Neural progenitor cell (in vitro differentiated cells): ENCODE measurements around the gene MACROH2A2. TPM values are rescaled to one million over a fixed set of nuclear protein-coding genes. Genes with fewer than 3 reads are reported as not detected.

ENCODE experiments used
- DNase-seq: peaks from one replicate; pipeline ENCODE4 v3.0.0-alpha.2; 2016; ENCODE audit warnings: low spot score
- H2AFZ ChIP-seq: fragments of 200-600 bp; sonication (generic); replicated peaks from 2 replicates; pipeline ENCODE4 v1.6.1; 2016; ENCODE audit warnings: antibody characterized with exemption
- H3F3A ChIP-seq: fragments of 200-600 bp; sonication (generic); 2 replicates; pipeline ENCODE4 v1.6.1; 2016; ENCODE audit warnings: antibody characterized with exemption, low read depth
- H3K27ac ChIP-seq: fragments of 200-600 bp; sonication (generic); 2 replicates; pipeline ENCODE4 v1.5.1; 2016; ENCODE audit warnings: mild to moderate bottlenecking
- H3K27me3 ChIP-seq: fragments of 200-600 bp; sonication (generic); 2 replicates; pipeline ENCODE4 v1.6.1; 2016; ENCODE audit warnings: mild to moderate bottlenecking, moderate library complexity
- H3K36me3 ChIP-seq: fragments of 200-600 bp; sonication (generic); 2 replicates; pipeline ENCODE4 v1.5.1; 2016
- H3K4me1 ChIP-seq: fragments of 200-600 bp; sonication (generic); 2 replicates; pipeline ENCODE4 v1.6.1; 2016; ENCODE audit warnings: mixed run types
- H3K4me2 ChIP-seq: fragments of 200-600 bp; sonication (generic); 2 replicates; pipeline ENCODE4 v1.6.1; 2016
- H3K4me3 ChIP-seq: fragments of 200-600 bp; sonication (generic); 2 replicates; pipeline ENCODE4 v1.5.1; 2016
- H3K79me2 ChIP-seq: fragments of 200-600 bp; sonication (generic); 2 replicates; pipeline ENCODE4 v1.6.1; 2016; ENCODE audit warnings: low read depth
- H3K9ac ChIP-seq: fragments of 200-600 bp; sonication (generic); 2 replicates; pipeline ENCODE4 v1.6.1; 2016
- H3K9me3 ChIP-seq: fragments of 200-600 bp; sonication (generic); 2 replicates; pipeline ENCODE4 v1.5.1; 2016; ENCODE audit warnings: low read depth
- H4K20me1 ChIP-seq: fragments of 200-600 bp; sonication (generic); 2 replicates; pipeline ENCODE4 v1.6.1; 2016; ENCODE audit warnings: low read depth
- H3K27ac Mint-ChIP-seq: 3 replicates; pipeline ENCODE4 v1.8.0; 2021; ENCODE audit warnings: mixed read lengths
- H3K27me3 Mint-ChIP-seq: 2 replicates; pipeline ENCODE4 v1.8.0; 2022; ENCODE audit warnings: low read depth, mild to moderate bottlenecking, inconsistent platforms, moderate library complexity, mixed read lengths; ENCODE audit not compliant: insufficient read depth
- H3K36me3 Mint-ChIP-seq: 3 replicates; pipeline ENCODE4 v1.8.0; 2021; ENCODE audit warnings: mixed read lengths
- H3K4me1 Mint-ChIP-seq: 3 replicates; pipeline ENCODE4 v1.8.0; 2021; ENCODE audit warnings: mixed read lengths
- H3K4me3 Mint-ChIP-seq: 3 replicates; pipeline ENCODE4 v1.8.0; 2021; ENCODE audit warnings: mild to moderate bottlenecking, moderate library complexity, mixed read lengths
- H3K9me3 Mint-ChIP-seq: 3 replicates; pipeline ENCODE4 v1.8.0; 2020; ENCODE audit warnings: mixed read lengths
- EZH2 ChIP-seq: fragments of 200-600 bp; sonication (generic); IDR thresholded peaks from 2 replicates; pipeline ENCODE4 v1.6.1; 2017; ENCODE audit warnings: antibody characterized with exemption, mild to moderate bottlenecking, moderate library complexity
- EZH2phosphoT487 ChIP-seq: fragments of 200-600 bp; sonication (generic); IDR thresholded peaks from 2 replicates; pipeline ENCODE4 v1.6.1; 2017; ENCODE audit warnings: antibody characterized with exemption
- total RNA-seq: library from RNA; depleted of rRNA; stranded (reverse); fragments of >200 nt; gene quantifications from 2 replicates; pipeline ENCODE4 v1.2.3, GENCODE V29; 2015; ENCODE audit warnings: low replicate concordance
- TF ChIP-seq, protein P1 (sequence below): fragments of 200-600 bp; sonication (generic); IDR thresholded peaks from 2 replicates; pipeline ENCODE4 v1.5.1; 2017; ENCODE audit warnings: antibody characterized with exemption, mild to moderate bottlenecking

MACROH2A2 gene
- total RNA-seq, 1 donor from 2014 or later, result 159 TPM

DNA sequence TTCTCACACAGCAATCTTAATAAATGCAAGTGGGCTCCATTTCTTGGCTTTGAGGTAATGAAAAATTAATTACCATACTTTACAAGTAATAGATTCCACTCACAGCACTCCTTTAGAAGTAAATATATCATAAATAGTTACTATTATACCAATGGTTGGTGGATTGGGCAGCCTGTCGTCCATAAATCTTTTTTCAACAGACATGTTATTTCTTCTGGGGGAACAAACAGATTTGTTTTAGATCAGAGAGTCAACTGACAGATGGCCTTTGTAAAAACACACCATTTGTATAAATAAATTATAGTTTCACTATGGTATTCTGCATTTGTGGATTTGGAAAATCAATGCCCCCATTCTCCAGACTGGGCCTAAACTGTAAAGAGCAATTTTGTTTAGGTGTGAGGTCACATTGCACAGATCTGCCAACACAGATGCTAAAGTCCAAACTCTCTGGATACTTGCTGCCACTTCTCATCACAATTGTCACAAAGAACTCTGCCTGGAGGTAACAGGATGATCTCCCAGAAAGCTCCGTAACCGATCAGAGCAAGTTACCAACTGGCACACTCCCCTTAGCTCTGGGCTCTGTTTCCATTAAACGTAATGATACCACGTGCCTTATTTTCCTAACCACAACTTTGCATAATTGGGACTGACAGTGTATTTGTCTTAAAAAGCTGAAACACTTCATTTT, 4.5 kb upstream of the MACROH2A2 start:
- Mint-ChIP-seq H3K27me3 (peaks cover 8% of the 10 kb centered on the region), H3K4me3 (no peak overlapping the region), H3K27ac (no peak overlapping the region), H3K4me1 (peaks cover 15% of the 10 kb centered on the region), H3K36me3 (no peaks in the 10 kb centered on the region), H3K9me3 (no peaks in the 10 kb centered on the region)
- no peak overlapping the region for H3K4me3 ChIP-seq
- no peaks in the 10 kb centered on the region for H3K9me3 ChIP-seq
- peaks cover 85% of the 10 kb centered on the region for H3K27me3 ChIP-seq
- TF ChIP-seq EZH2 (no peak), EZH2phosphoT487 (no peak)
- TF ChIP-seq, protein P1, sequence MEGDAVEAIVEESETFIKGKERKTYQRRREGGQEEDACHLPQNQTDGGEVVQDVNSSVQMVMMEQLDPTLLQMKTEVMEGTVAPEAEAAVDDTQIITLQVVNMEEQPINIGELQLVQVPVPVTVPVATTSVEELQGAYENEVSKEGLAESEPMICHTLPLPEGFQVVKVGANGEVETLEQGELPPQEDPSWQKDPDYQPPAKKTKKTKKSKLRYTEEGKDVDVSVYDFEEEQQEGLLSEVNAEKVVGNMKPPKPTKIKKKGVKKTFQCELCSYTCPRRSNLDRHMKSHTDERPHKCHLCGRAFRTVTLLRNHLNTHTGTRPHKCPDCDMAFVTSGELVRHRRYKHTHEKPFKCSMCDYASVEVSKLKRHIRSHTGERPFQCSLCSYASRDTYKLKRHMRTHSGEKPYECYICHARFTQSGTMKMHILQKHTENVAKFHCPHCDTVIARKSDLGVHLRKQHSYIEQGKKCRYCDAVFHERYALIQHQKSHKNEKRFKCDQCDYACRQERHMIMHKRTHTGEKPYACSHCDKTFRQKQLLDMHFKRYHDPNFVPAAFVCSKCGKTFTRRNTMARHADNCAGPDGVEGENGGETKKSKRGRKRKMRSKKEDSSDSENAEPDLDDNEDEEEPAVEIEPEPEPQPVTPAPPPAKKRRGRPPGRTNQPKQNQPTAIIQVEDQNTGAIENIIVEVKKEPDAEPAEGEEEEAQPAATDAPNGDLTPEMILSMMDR, result no peak
- H3K36me3 ChIP-seq, result no peaks in the 10 kb centered on the region
- no peak overlapping the region for H2AFZ ChIP-seq
- no peaks in the 10 kb centered on the region for H4K20me1 ChIP-seq
- no peak for DNase-seq
- H3K79me2 ChIP-seq, result peaks cover 5% of the 10 kb centered on the region
- H3K9ac ChIP-seq, result no peak overlapping the region
- H3K4me1 ChIP-seq, result peaks cover 14% of the 10 kb centered on the region
- H3F3A ChIP-seq, result no peaks in the 10 kb centered on the region
- H3K4me2 ChIP-seq, result no peak overlapping the region
- H3K27ac ChIP-seq, result no peak overlapping the region

DNA sequence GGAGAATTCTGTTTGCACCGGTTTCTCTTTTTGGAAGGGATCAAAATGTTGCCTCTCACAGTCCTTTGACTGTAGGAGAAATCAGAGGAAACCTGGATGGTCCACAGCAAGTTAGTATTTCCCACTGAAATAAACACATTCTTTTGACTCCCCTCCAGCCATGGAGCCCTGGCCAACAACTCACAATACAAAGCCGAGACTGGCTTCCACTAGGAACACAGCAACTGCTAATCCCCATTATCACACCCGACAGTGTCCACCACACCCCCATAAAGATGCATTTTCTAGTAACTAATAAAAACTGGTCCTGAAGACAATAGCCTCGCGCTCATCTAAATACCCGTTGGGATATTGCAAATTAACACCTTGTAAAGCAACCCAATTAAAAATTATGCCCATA, 798 bp upstream of the MACROH2A2 start:
- Mint-ChIP-seq H3K9me3 (no peaks in the 10 kb centered on the region), H3K4me3 (peak overlapping the region; percentile 99), H3K36me3 (peaks cover 10% of the 10 kb centered on the region), H3K4me1 (peaks cover 31% of the 10 kb centered on the region), H3K27ac (peak overlapping the region; percentile 100), H3K27me3 (peaks cover 4% of the 10 kb centered on the region)
- TF ChIP-seq EZH2, result no peak
- TF ChIP-seq EZH2phosphoT487, result no peak
- TF ChIP-seq, protein P1, result no peak
- H3K9me3 ChIP-seq, result no peaks in the 10 kb centered on the region
- peak; percentile 16 for DNase-seq
- no peak overlapping the region for H3K9ac ChIP-seq
- peak overlapping the region; percentile 95 for H2AFZ ChIP-seq
- peaks cover 80% of the 10 kb centered on the region for H3K27me3 ChIP-seq
- H4K20me1 ChIP-seq, result peaks cover 25% of the 10 kb centered on the region
- H3K4me2 ChIP-seq, result peak overlapping the region; percentile 81
- H3K79me2 ChIP-seq, result peaks cover 41% of the 10 kb centered on the region
- H3K36me3 ChIP-seq, result no peaks in the 10 kb centered on the region
- H3F3A ChIP-seq, result peaks cover 13% of the 10 kb centered on the region
- no peak overlapping the region for H3K27ac ChIP-seq
- H3K4me1 ChIP-seq, result peaks cover 26% of the 10 kb centered on the region
- H3K4me3 ChIP-seq, result peak overlapping the region; percentile 97

DNA sequence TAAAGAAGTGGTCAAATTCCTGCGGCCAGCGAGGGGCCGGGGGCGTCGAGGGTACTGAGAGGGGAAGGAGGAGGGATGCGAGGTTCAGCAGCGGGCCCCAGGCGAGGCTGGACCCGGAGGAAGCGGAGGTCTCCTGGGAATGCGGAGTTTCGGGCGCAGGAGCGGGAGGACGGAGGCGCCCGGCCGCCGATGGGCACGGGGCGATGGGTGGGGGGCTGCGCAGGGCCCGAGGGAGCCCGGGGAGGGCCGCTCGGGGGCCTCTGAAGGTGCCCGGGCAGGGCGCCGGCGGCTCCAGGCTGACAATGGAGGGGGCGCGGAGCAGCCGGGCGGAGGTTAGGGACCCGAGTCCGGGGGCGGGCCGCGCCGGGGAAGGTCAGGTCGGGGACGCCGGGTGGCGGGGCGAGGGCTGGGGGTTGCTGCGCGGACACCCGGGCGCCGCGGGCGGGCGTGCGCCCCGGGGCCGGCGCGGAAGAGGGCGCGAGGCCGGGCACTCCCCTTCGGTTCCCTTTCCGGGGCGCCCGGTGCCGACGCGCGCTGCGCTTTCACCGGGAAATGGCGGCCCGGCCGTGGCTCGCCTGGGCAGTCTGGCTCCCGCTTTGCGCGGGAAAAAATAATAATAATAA, 683 bp downstream of the MACROH2A2 start:
- H3F3A ChIP-seq, result peaks cover 13% of the 10 kb centered on the region
- H3K27ac ChIP-seq, result peak overlapping the region; percentile 24
- H3K79me2 ChIP-seq, result peaks cover 55% of the 10 kb centered on the region
- no peaks in the 10 kb centered on the region for H3K9me3 Mint-ChIP-seq
- H3K9me3 ChIP-seq, result no peaks in the 10 kb centered on the region
- DNase-seq, result peak; percentile 58
- H2AFZ ChIP-seq, result peak overlapping the region; percentile 95
- peaks cover 67% of the 10 kb centered on the region for H3K27me3 ChIP-seq
- TF ChIP-seq, protein P1, result no peak
- TF ChIP-seq EZH2 (no peak), EZH2phosphoT487 (no peak)
- H3K36me3 ChIP-seq, result no peaks in the 10 kb centered on the region
- H3K4me1 Mint-ChIP-seq, result peaks cover 31% of the 10 kb centered on the region
- H3K4me3 Mint-ChIP-seq, result peak overlapping the region; percentile 99
- peak overlapping the region; percentile 91 for H3K27ac Mint-ChIP-seq
- H3K4me2 ChIP-seq, result peak overlapping the region; percentile 81
- peaks cover 4% of the 10 kb centered on the region for H3K27me3 Mint-ChIP-seq
- peaks cover 26% of the 10 kb centered on the region for H3K4me1 ChIP-seq
- H3K36me3 Mint-ChIP-seq, result peaks cover 13% of the 10 kb centered on the region
- H4K20me1 ChIP-seq, result peaks cover 39% of the 10 kb centered on the region
- peak overlapping the region; percentile 73 for H3K9ac ChIP-seq
- peak overlapping the region; percentile 97 for H3K4me3 ChIP-seq
